ENCODE data around the gene PTPRM.

Gene PTPRM

GRCh38 chr18:7577706-7578105 is 10.6 kb downstream of the PTPRM start:
- no peak overlapping the region for H3K27ac ChIP-seq
- TF ChIP-seq, protein P1, sequence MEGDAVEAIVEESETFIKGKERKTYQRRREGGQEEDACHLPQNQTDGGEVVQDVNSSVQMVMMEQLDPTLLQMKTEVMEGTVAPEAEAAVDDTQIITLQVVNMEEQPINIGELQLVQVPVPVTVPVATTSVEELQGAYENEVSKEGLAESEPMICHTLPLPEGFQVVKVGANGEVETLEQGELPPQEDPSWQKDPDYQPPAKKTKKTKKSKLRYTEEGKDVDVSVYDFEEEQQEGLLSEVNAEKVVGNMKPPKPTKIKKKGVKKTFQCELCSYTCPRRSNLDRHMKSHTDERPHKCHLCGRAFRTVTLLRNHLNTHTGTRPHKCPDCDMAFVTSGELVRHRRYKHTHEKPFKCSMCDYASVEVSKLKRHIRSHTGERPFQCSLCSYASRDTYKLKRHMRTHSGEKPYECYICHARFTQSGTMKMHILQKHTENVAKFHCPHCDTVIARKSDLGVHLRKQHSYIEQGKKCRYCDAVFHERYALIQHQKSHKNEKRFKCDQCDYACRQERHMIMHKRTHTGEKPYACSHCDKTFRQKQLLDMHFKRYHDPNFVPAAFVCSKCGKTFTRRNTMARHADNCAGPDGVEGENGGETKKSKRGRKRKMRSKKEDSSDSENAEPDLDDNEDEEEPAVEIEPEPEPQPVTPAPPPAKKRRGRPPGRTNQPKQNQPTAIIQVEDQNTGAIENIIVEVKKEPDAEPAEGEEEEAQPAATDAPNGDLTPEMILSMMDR (conservative IDR thresholded peaks at IDR 0.05; ENCODE audit: low read depth, low read length) = no peak
- H3K36me3 ChIP-seq (ENCODE audit: insufficient read depth) = no peaks in the 10 kb centered on the region
- H3K9ac ChIP-seq = no peak overlapping the region
- peaks cover 61% of the 10 kb centered on the region for H3K79me2 ChIP-seq (ENCODE audit: insufficient read depth, low read depth)
- H2AFZ ChIP-seq (ENCODE audit: low read depth) = no peak overlapping the region
- H4K20me1 ChIP-seq (ENCODE audit: insufficient read depth) = no peaks in the 10 kb centered on the region
- H3K4me3 ChIP-seq (IDR thresholded peaks at IDR 0.05; ENCODE audit: insufficient read depth, low read depth, low read length) = no peak overlapping the region
- peaks cover 62% of the 10 kb centered on the region for H3K4me1 ChIP-seq (ENCODE audit: low read depth, poor library complexity, severe bottlenecking)
- no peak overlapping the region; the same call in 1 of the 2 replicates for H3K4me2 ChIP-seq
- no peaks in the 10 kb centered on the region for H3K27me3 ChIP-seq (ENCODE audit: insufficient read depth, low read depth)

DNA sequence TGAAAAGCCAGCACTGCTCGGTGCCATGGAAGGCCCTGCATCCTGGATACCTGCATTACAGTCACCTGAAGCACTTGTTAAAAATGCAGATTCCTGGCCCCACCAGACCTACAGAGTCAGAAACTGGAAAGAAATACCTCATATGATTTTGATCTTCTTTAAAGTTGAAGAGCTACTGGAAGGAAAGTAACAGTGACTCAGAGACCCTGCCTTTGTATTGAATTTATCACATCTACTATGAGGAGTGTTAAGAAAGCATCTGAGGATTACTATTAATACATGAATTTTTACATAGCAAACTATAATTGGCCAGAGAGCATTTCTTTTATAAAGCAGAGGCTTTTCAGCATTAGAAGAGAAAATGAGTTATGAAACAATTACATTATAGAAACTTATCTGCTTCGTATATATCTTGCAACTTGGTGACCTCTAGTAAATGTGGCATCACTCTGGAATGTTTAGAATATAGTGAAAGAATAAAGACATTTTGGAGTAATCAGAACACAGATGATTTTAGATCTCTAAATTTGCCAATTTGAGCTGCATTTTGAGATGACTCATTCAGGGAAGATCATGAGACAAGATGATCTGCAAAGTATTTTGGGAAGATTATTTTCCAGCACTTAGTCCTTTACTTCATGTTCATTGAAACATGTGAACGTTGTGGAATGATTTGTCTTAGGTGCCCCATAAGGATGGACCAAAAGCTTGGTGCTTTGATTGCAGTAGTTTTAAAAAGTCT is 12.2 kb downstream of the PTPRM start:
- Histone ChIP-seq H3K9ac (no peak overlapping the region), H3K4me3 (IDR thresholded peaks at IDR 0.05; ENCODE audit: insufficient read depth, low read depth, low read length) (no peak overlapping the region), H3K27ac (no peak overlapping the region), H3K27me3 (ENCODE audit: insufficient read depth, low read depth) (no peaks in the 10 kb centered on the region), H2AFZ (ENCODE audit: low read depth) (no peak overlapping the region), H3K4me2 (peak overlapping the region; percentile 7), H3K4me1 (ENCODE audit: low read depth, poor library complexity, severe bottlenecking) (peaks cover 48% of the 10 kb centered on the region), H4K20me1 (ENCODE audit: insufficient read depth) (no peaks in the 10 kb centered on the region), H3K36me3 (ENCODE audit: insufficient read depth) (no peaks in the 10 kb centered on the region), H3K79me2 (ENCODE audit: insufficient read depth, low read depth) (peaks cover 57% of the 10 kb centered on the region)
- TF ChIP-seq, protein P1 (conservative IDR thresholded peaks at IDR 0.05; ENCODE audit: low read depth, low read length) = no peak

DNA sequence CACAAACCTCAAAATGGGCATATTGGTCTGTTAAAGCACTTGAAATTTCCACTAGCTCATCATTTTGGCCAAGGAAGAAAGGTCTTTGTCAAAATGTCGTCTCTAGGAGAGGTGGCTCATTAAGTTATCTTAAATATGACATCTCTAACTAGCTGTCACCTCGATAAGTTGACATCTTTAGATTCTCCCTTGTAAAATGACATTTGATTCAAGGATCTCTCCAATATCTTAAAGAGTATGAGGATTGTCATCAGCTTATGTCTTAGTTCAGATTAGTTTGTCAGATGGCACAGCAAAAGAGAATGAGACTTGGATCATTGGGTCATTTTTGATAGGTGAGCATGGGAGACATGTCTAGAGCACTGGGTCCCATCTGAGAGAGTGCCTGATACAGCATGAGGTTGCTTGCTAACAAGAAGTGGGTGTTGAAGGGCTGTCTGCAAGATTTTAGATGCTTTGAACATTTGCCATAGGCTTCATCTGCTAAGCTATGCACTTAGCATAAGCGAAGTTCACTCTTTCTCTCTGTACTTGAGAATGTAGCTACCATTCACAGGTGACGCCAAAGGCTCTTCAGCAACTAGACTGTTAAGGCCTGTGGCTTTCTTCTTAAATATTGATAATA is 12.9 kb downstream of the PTPRM start:
- no peaks in the 10 kb centered on the region for H4K20me1 ChIP-seq (ENCODE audit: insufficient read depth)
- no peak overlapping the region for H3K27ac ChIP-seq
- no peak overlapping the region for H2AFZ ChIP-seq (ENCODE audit: low read depth)
- H3K9ac ChIP-seq = no peak overlapping the region
- peaks cover 41% of the 10 kb centered on the region for H3K4me1 ChIP-seq (ENCODE audit: low read depth, poor library complexity, severe bottlenecking)
- H3K4me2 ChIP-seq = peak overlapping the region; percentile 7
- no peaks in the 10 kb centered on the region for H3K36me3 ChIP-seq (ENCODE audit: insufficient read depth)
- no peak overlapping the region for H3K4me3 ChIP-seq (IDR thresholded peaks at IDR 0.05; ENCODE audit: insufficient read depth, low read depth, low read length)
- TF ChIP-seq, protein P1 (conservative IDR thresholded peaks at IDR 0.05; ENCODE audit: low read depth, low read length) = no peak
- no peaks in the 10 kb centered on the region for H3K27me3 ChIP-seq (ENCODE audit: insufficient read depth, low read depth)
- peaks cover 50% of the 10 kb centered on the region for H3K79me2 ChIP-seq (ENCODE audit: insufficient read depth, low read depth)

DNA sequence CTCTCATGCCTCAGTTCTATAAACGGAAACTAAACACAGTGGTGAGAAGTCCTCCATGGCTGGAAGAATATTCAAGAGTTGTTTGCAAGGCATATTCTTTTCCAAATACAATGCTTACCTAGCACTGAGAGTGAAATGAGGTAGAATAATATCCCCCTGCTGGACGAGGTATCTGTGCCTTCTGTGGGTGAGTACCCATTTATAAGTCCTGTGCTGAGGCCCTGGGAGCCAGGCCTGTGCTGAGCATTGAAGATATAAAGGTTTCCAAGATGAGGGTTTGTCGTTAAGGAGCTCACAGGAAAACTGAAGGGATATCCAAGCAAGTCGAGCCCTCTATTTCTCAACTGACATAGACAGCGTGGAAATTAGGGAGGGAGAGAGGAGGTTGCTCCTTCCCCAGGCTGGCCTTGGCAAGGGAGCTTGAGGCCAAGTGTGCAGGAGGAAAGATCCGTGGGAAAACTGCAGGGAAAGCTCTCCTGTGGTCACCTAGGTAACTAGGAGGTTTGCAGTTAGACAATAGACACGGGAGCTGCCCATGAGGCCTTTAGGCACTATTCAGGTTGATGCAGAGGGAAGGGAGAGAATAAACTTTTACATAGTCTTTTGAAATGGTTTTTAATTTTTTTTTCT is 17.6 kb downstream of the PTPRM start:
- Histone ChIP-seq H3K9ac (no peak overlapping the region), H4K20me1 (ENCODE audit: insufficient read depth) (no peaks in the 10 kb centered on the region), H3K36me3 (ENCODE audit: insufficient read depth) (no peaks in the 10 kb centered on the region), H3K27me3 (ENCODE audit: insufficient read depth, low read depth) (no peaks in the 10 kb centered on the region), H3K27ac (no peak overlapping the region), H3K4me1 (ENCODE audit: low read depth, poor library complexity, severe bottlenecking) (peaks cover 12% of the 10 kb centered on the region), H3K79me2 (ENCODE audit: insufficient read depth, low read depth) (peaks cover 20% of the 10 kb centered on the region; the same call in 1 of the 2 replicates), H3K4me3 (IDR thresholded peaks at IDR 0.05; ENCODE audit: insufficient read depth, low read depth, low read length) (no peak overlapping the region), H2AFZ (ENCODE audit: low read depth) (no peak overlapping the region), H3K4me2 (no peak overlapping the region)
- TF ChIP-seq, protein P1 (conservative IDR thresholded peaks at IDR 0.05; ENCODE audit: low read depth, low read length) = no peak

Data from KMS-11 (cell line).